ENCODE measurements around the gene MGMT. TPM values are rescaled to one million over a fixed set of nuclear protein-coding genes. Genes with fewer than 3 reads are reported as not detected.

MGMT gene
- total RNA-seq, 1 experiment from 2014 or later = 11.5 TPM

- ATAC-seq (no peak), DNase-seq (ENCODE audit: low read depth, low spot score) (no peak)
- no peaks in the 10 kb centered on the region for H4K20me1 ChIP-seq (ENCODE audit: insufficient read depth)
- H2AFZ ChIP-seq (ENCODE audit: low read depth, low read length, poor library complexity, severe bottlenecking) = no peak overlapping the region
- TF ChIP-seq YY1 (IDR thresholded peaks at IDR 0.05; ENCODE audit: extremely low read depth, insufficient replicate concordance, low read depth, low read length) = no peak
- no peak for TF ChIP-seq JUND (IDR thresholded peaks at IDR 0.05)
- no peak for TF ChIP-seq CEBPB (IDR thresholded peaks at IDR 0.05; ENCODE audit: low read depth)
- no peak for TF ChIP-seq POLR2A (IDR thresholded peaks at IDR 0.05; ENCODE audit: borderline replicate concordance, extremely low read depth, insufficient read depth, insufficient read length)
- no peak for TF ChIP-seq RAD21 (IDR thresholded peaks at IDR 0.05; ENCODE audit: low read depth)
- no peak for TF ChIP-seq TCF7L2 (IDR thresholded peaks at IDR 0.05; ENCODE audit: borderline replicate concordance, extremely low read depth, insufficient read depth, insufficient read length)
- no peak for TF ChIP-seq ZFX (IDR thresholded peaks at IDR 0.05)
- TF ChIP-seq ELF1 (IDR thresholded peaks at IDR 0.05; ENCODE audit: borderline replicate concordance, low read depth) = no peak
- no peaks in the 10 kb centered on the region for H3K27me3 ChIP-seq (ENCODE audit: insufficient read depth, low read length)
- ChIA-PET RAD21 (ENCODE audit: low non-redundant PET in 1 of 2, low total read pairs in 2 of 2, uncharacterized antibody in 2 of 2, unreplicated experiment in 2 of 2) (no interaction called here), CTCF (no interaction called here), POLR2A (no interaction called here)
- intact Hi-C loops (cut with micrococcal nuclease) = no loop called here
- H3K9ac ChIP-seq (ENCODE audit: low read length) = no peak overlapping the region
- H3K9me2 ChIP-seq (ENCODE audit: insufficient read depth) = no peaks in the 10 kb centered on the region
- H3K4me3 ChIP-seq (replicated peaks in 1 of 2; ENCODE audit: low read depth in 1 of 2, low read length in 2 of 2) = no peak overlapping the region
- no TSS peak for BruUV-seq (replicated peaks)
- no peaks in the 10 kb centered on the region for H3K79me2 ChIP-seq (ENCODE audit: insufficient read depth, low read length)
- H3K4me2 ChIP-seq (ENCODE audit: low read length) = no peak overlapping the region
- no peak overlapping the region for H3K27ac ChIP-seq (ENCODE audit: low read depth, low read length)
- no peaks in the 10 kb centered on the region for H3K36me3 ChIP-seq (ENCODE audit: control insufficient read depth in 1 of 2, insufficient read depth in 2 of 2, low read length in 2 of 2)
- H3K9me3 ChIP-seq (ENCODE audit: control insufficient read depth in 1 of 2, insufficient read depth in 1 of 2, low read depth in 1 of 2, low read length in 2 of 2) = peaks cover 3% of the 10 kb centered on the region in 2 experiments; a peak in 2 of 4 replicates
- H3K4me1 ChIP-seq (ENCODE audit: control insufficient read depth in 1 of 2, insufficient read depth in 2 of 2, low read length in 2 of 2) = no peaks in the 10 kb centered on the region
Observed at GRCh38 chr10:129568583-129569344, 101.7 kb downstream of the MGMT start.

- CTCF ChIA-PET = no interaction called here
- Histone ChIP-seq H3K9ac (ENCODE audit: low read length) (no peak overlapping the region), H3K27ac (ENCODE audit: low read depth, low read length) (no peak overlapping the region), H4K20me1 (ENCODE audit: insufficient read depth) (no peaks in the 10 kb centered on the region), H3K4me1 (ENCODE audit: control insufficient read depth in 1 of 2, insufficient read depth in 2 of 2, low read length in 2 of 2) (no peaks in the 10 kb centered on the region), H2AFZ (ENCODE audit: low read depth, low read length, poor library complexity, severe bottlenecking) (no peak overlapping the region), H3K9me2 (ENCODE audit: insufficient read depth) (no peaks in the 10 kb centered on the region), H3K4me2 (ENCODE audit: low read length) (no peak overlapping the region), H3K9me3 (ENCODE audit: control insufficient read depth in 1 of 2, insufficient read depth in 1 of 2, low read depth in 1 of 2, low read length in 2 of 2) (peaks cover 3% of the 10 kb centered on the region in 2 experiments; a peak in 2 of 4 replicates), H3K36me3 (ENCODE audit: control insufficient read depth in 1 of 2, insufficient read depth in 2 of 2, low read length in 2 of 2) (no peaks in the 10 kb centered on the region), H3K4me3 (replicated peaks in 1 of 2; ENCODE audit: low read depth in 1 of 2, low read length in 2 of 2) (no peak overlapping the region), H3K27me3 (ENCODE audit: insufficient read depth, low read length) (no peaks in the 10 kb centered on the region), H3K79me2 (ENCODE audit: insufficient read depth, low read length) (no peaks in the 10 kb centered on the region)
- no peak for TF ChIP-seq JUND (IDR thresholded peaks at IDR 0.05)
- TF ChIP-seq SIN3A (IDR thresholded peaks at IDR 0.05; ENCODE audit: low read depth) = no peak
- TF ChIP-seq POLR2AphosphoS5 (IDR thresholded peaks at IDR 0.05; ENCODE audit: low read depth, low read length) = no peak
- no peak for TF ChIP-seq ZBTB33 (IDR thresholded peaks at IDR 0.05; ENCODE audit: extremely low read depth, insufficient replicate concordance, low read length)
- no peak for TF ChIP-seq ZFX (IDR thresholded peaks at IDR 0.05)
- no peak for TF ChIP-seq CBX3 (IDR thresholded peaks at IDR 0.05; ENCODE audit: low read depth)
- TF ChIP-seq FOSL1 (IDR thresholded peaks at IDR 0.05; ENCODE audit: low read depth) = no peak
- no peak for TF ChIP-seq CEBPB (IDR thresholded peaks at IDR 0.05; ENCODE audit: low read depth)
- TF ChIP-seq MAX (IDR thresholded peaks at IDR 0.05) = no peak
- no peak for ATAC-seq
- POLR2A ChIA-PET = no interaction called here
- intact Hi-C loops (cut with micrococcal nuclease) = no loop called here
- no peak for DNase-seq (ENCODE audit: low read depth, low spot score)
- RAD21 ChIA-PET (ENCODE audit: low non-redundant PET in 1 of 2, low total read pairs in 2 of 2, uncharacterized antibody in 2 of 2, unreplicated experiment in 2 of 2) = no interaction called here
- BruUV-seq (replicated peaks) = no TSS peak
Observed at GRCh38 chr10:129570185-129570584, 103.1 kb downstream of the MGMT start.
